ENCODE data around the gene FHOD1. TPM values are rescaled to one million over a fixed set of nuclear protein-coding genes. Genes with fewer than 3 reads are reported as not detected.

Gene FHOD1
- total and polyA plus RNA-seq, 9 of the 15 experiments (the other 6 are each of a cell fraction or from before 2014, with no cell fraction given) = 18.7 to 126 (median 32.3) TPM

- Histone ChIP-seq H3K27me3 (ENCODE audit: control insufficient read depth in 2 of 2, insufficient read depth in 2 of 2, low read length in 2 of 2) (no peaks in the 10 kb centered on the region), H3K79me2 (ENCODE audit: control insufficient read depth, insufficient read depth, low read length) (no peaks in the 10 kb centered on the region), H3K27ac (ENCODE audit: extremely low read depth, low read depth, low read length) (no peak overlapping the region), H3K4me2 (ENCODE audit: insufficient read depth, low read length) (no peak overlapping the region), H3K4me1 (replicated peaks in 1 of 2; ENCODE audit: control insufficient read depth in 2 of 2, insufficient read depth in 2 of 2, low read length in 2 of 2) (peaks cover 10 to 50% of the 10 kb centered on the region in 2 experiments; a peak in 4 of 5 replicates), H4K20me1 (replicated peaks; ENCODE audit: control insufficient read depth, insufficient read depth, low read length) (no peaks in the 10 kb centered on the region; the same call in 1 of the 2 replicates), H3K9me1 (ENCODE audit: control insufficient read depth, insufficient read depth, low read length) (peaks cover 3% of the 10 kb centered on the region), H2AFZ (ENCODE audit: low read depth, low read length) (no peak overlapping the region), H3K9ac (ENCODE audit: insufficient read depth in 1 of 2, low read depth in 2 of 2, low read length in 2 of 2) (peak overlapping the region in 1 of 2 experiments; percentile 80; a peak in 3 of 4 replicates), H3K36me3 (ENCODE audit: control insufficient read depth, insufficient read depth, low read length) (peaks cover 25% of the 10 kb centered on the region; the same call in 2 of the 3 replicates), H3K4me3 (no peak overlapping the region), H3K9me3 (replicated peaks; ENCODE audit: control insufficient read depth, insufficient read depth, low read depth, low read length) (no peaks in the 10 kb centered on the region)
- intact Hi-C loops (cut with micrococcal nuclease) (no loop called here), in situ Hi-C loops (cut with MboI) (no loop called here)
- FAIRE-seq = peak; percentile 65
- DNase-seq (ENCODE audit: extremely low read depth in 1 of 4, low spot score in 3 of 4) = peak in 3 of 4 experiments; percentile 45 to 57 (median 48)
- CTCF ChIA-PET (ENCODE audit: low intra/inter-chr PET ratio) = no interaction called here
- POLR2A ChIA-PET = interaction anchor here (0.6 to 3.8 kb wide), 8 partner anchors 10 to 269 kb away, joined by 3 to 21 read pairs (median 5); partner anchors contain the start of genes E2F4 and TMEM208
- peak; percentile 71 for ATAC-seq
- TF ChIP-seq PTBP1 (IDR thresholded peaks at IDR 0.05; ENCODE audit: low read depth, low read length) = 0 out of 2 replicates have a peak, but pooled peaks have one; percentile 12
- TF ChIP-seq NFE2 (IDR thresholded peaks at IDR 0.05; ENCODE audit: low read depth) = peak; percentile 52; the same call in 1 of the 2 replicates
- TF ChIP-seq ZNF316 (IDR thresholded peaks at IDR 0.05) = peak; percentile 40; the same call in 1 of the 2 replicates
- TF ChIP-seq HMGN3 (IDR thresholded peaks at IDR 0.05; ENCODE audit: borderline replicate concordance, extremely low read depth, insufficient read length, low read depth, low read length) = peak; percentile 9
- TF ChIP-seq HIVEP1 (CRISPR knock-in tag; IDR thresholded peaks at IDR 0.05) = no peak
- TF ChIP-seq ZNF121 (CRISPR knock-in tag; conservative IDR thresholded peaks at IDR 0.05) = peak; percentile 93
- TF ChIP-seq YY1 (IDR thresholded peaks at IDR 0.05; ENCODE audit: borderline replicate concordance in 1 of 3, control insufficient read depth in 1 of 3, extremely low read depth in 1 of 3, insufficient read depth in 3 of 3, insufficient read length in 1 of 3, insufficient replicate concordance in 2 of 3, low read depth in 1 of 3, low read length in 2 of 3) = peak in 1 of 3 experiments; percentile 58
- TF ChIP-seq ZNF740 (CRISPR knock-in tag; IDR thresholded peaks at IDR 0.05) = peak; percentile 16; the same call in 1 of the 2 replicates
- TF ChIP-seq ZNF740 (tag; IDR thresholded peaks at IDR 0.05) = no peak
- peak; percentile 39 for TF ChIP-seq MAFG (tag; conservative IDR thresholded peaks at IDR 0.05)
- TF ChIP-seq MAFK (IDR thresholded peaks at IDR 0.05; ENCODE audit: low read length) = peak; percentile 12; the same call in 1 of the 2 replicates
- no peak for TF ChIP-seq NR0B1 (IDR thresholded peaks at IDR 0.05; ENCODE audit: partially characterized antibody)
- TF ChIP-seq ATF4 (CRISPR knock-in tag; IDR thresholded peaks at IDR 0.05) = no peak
- peak; percentile 68; the same call in 1 of the 2 replicates for TF ChIP-seq POLR2G (IDR thresholded peaks at IDR 0.05; ENCODE audit: low read depth, low read length)
- 53% methylated on average over 20 of the region's 21 CpGs for WGBS (ENCODE audit: insufficient coverage, low coverage, missing lambda C conversion rate)
- BruUV-seq (replicated peaks) = no TSS peak
These were observed 39.8 kb downstream of the FHOD1 start for GRCh38 chr16:67207249-67208091.

Measured in K562 (cell line).